K562 treated with DMSO at 1 percent for 48 hours (cell line): ENCODE data around the gene TBXA2R. TPM values are rescaled to one million over a fixed set of nuclear protein-coding genes. Genes with fewer than 3 reads are reported as not detected.

ENCODE experiments used
- total RNA-seq: library from RNA; unstranded; fragments of 300-600 nt; gene quantifications from 2 replicates; pipeline ENCODE4 v1.2.3, GENCODE V29; 2022; ENCODE audit warnings: low replicate concordance; ENCODE audit errors: extremely low read depth

Gene TBXA2R
- total RNA-seq, result not detected in 2 replicates

GRCh38 chr19:3606690-3607289 is at the start of gene TBXA2R:
TBXA2R (minus strand) TSS chr19:3606875; CDS start chr19:3600634, 6,241 bp downstream.

DNA sequence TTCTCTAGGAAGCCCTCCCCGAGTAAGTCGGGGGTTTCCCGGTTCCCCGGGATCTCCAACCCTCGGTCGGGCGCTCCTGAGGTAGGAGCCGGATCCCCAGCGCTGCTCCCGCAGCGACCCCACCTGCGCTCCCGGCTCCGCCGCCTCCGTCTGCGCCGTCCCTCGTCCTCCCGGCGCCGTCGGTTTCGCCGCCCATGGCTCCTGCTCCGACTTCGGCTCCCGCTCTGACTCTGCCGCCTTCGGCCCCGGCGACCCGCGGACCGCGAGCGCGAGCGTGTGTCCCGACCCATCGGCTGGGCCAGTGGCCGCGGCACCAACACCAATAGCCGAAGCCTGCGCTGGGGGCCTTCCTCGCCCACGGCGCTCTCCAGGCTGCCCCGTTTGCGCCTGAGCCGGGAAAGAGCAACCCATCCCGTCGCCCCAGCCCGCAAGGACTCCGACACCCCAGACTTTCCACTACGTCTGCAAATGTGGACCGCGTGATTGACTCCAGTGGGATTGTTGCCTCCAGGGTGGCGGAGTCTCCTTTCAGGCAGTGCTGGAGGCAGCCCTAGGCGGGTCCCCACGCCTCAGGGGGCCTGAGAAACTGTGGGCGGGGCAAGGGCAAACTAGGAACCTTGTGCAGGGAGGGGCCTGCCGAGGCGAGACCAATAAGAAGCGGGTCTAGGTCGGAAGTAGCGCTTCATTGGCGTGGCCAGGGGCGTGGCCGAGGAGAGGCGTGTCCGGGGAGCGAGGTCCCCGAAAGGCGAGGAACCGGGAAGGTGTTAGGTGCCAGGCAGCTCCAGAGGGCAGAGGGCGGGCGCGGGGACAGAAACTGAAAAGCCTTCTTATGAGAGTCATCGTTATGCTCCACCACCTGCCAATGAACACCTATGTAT is 20.0 kb upstream of the TBXA2R start, which contains the start of gene CACTIN:
Gene CACTIN (minus strand): TSS at position 318 of the 878 bp plus-strand sequence. CDS start 28 bp downstream, at position 290.

GRCh38 chr19:3585301-3586126 is 21.2 kb downstream of the TBXA2R start, which contains the start of gene GIPC3:
GIPC3 (plus strand) TSS chr19:3585478; CDS start chr19:3585598, 120 bp downstream.

GRCh38 chr19:3572855-3573161 is 33.9 kb downstream of the TBXA2R start, which contains the start of gene HMG20B:
HMG20B (plus strand) TSS chr19:3572944; CDS start chr19:3573310, 366 bp downstream.

DNA sequence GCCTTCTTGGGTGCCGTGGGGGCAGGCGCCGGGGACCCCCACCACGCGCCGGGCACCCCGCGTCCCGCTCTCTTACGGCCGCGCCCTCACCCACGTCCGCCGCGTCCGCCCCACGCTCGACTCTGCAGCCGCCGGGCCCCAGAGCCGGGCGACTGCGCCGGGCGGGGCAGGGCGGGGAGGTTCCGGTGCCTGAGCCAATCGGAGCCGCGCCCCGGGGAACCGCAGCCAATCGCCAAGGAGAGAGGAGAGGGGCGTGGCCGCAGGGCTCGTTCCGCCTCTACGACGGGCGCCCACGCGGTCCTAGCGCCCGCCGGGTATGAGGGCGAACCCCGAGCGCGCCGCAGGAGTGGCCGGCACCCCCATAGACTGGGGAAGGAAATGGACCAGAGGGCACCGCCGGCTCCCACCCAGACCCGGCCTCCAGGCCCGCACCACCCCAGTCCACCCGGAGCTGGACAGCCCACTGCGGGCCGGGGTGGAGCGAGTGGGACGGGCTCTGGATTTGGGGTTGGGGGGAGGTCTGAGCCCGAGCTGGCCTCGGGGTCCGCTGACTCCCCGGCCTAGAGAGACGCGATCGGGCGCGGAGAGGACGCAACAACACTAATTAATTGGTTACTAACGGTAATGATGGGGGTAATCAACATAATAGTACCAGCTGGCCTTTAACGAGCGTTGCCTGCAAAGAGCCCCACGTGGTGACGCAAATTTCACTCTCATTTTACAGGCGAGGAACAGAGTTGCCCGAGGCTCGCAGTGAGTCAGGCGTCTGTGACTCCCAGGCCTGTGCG is 49.0 kb downstream of the TBXA2R start, which contains the start of gene MFSD12:
Gene MFSD12 (minus strand): TSS at position 126 of the 788 bp plus-strand sequence. CDS start 183 bp downstream, outside the sequence.

Other genes starting within 250 kb of the TBXA2R start
- gene NFIC, start 240.3 kb downstream of the TBXA2R start, total RNA-seq, result not detected in 2 replicates
- not detected in 2 replicates for gene SMIM24, start 126.3 kb downstream of the TBXA2R start, total RNA-seq
- not detected in 2 replicates for gene SMIM44, start 123.4 kb downstream of the TBXA2R start, total RNA-seq
- not detected in 2 replicates for gene DOHH, start 106.2 kb downstream of the TBXA2R start, total RNA-seq
- gene FZR1, start 100.6 kb downstream of the TBXA2R start, total RNA-seq, result not detected in 2 replicates
- gene TEKTIP1, start 67.7 kb downstream of the TBXA2R start, total RNA-seq, result not detected in 2 replicates
- not detected in 2 replicates for gene MFSD12, start 49.3 kb downstream of the TBXA2R start, total RNA-seq
- not detected in 2 replicates for gene HMG20B, start 33.9 kb downstream of the TBXA2R start, total RNA-seq
- not detected in 2 replicates for gene GIPC3, start 21.4 kb downstream of the TBXA2R start, total RNA-seq
- not detected in 2 replicates for gene CACTIN, start 19.9 kb upstream of the TBXA2R start, total RNA-seq
- not detected in 2 replicates for gene PIP5K1C, start 93.6 kb upstream of the TBXA2R start, total RNA-seq
- gene TJP3, start 101.5 kb upstream of the TBXA2R start, total RNA-seq, result not detected in 2 replicates
- not detected in 2 replicates for gene APBA3, start 154.8 kb upstream of the TBXA2R start, total RNA-seq
- gene MRPL54, start 155.8 kb upstream of the TBXA2R start, total RNA-seq, result not detected in 2 replicates
- not detected in 2 replicates for gene RAX2, start 165.4 kb upstream of the TBXA2R start, total RNA-seq
- gene MATK, start 179.5 kb upstream of the TBXA2R start, total RNA-seq, result not detected in 2 replicates